ENCODE data around the gene HAUS1.
"Not testable (repeated sequence)": the region's sequence is repeated elsewhere in the genome, so short reads cannot be mapped to it uniquely, and the experiment has no call there.

HAUS1 gene

DNA sequence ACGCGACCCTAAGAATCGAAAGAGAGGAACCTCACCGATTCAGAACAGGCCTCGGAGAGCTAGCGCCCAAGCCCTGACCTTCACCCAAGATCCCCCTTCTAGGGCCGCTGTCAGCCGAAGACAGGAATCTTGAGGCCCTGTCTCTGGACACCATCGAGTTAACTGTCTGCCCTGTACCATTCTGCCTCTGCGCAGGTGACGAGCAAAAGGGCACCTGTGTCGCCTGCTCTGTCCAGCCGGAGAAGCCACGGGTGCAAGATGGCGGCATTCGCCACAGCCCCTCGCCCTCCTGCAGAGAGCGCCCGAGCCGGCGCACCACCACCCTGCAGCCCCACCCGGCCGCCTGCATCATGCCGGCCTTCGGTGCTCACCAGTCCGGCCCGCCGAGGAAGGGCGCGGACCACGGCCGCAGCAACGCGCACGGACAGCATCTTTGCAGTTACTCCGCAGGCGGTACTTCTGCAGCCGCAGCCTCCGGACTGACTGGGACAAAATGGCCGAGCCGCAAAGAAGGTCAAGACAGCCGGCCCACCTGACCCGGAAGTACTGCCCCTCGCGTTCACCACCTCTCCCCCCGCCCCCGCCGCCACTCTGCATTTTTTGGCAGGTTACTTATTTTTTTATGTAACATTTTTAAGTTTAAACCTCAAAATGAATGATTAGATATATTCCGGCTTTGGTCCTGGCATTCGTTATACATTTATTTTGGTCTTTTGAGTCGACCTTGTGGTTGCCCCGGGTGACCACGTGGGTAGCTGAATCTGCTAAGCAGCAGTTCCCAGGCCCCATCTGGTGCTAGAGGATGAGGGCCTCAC, 6.2 kb upstream of the HAUS1 start, which contains the start of gene ATP5F1A:
Gene ATP5F1A, minus strand, starts transcription at position 496 of the 815 bp plus-strand sequence. Its CDS starts 65 bp downstream, at position 431.
- peak; percentile 72 for DNase-seq
- Histone ChIP-seq H3K4me1 (no peaks in the 10 kb centered on the region), H3K9me3 (no peaks in the 10 kb centered on the region), H3K27me3 (no peaks in the 10 kb centered on the region), H3K36me3 (peaks cover 15% of the 10 kb centered on the region), H3K4me3 (ENCODE audit: low read depth, low read length) (peak within 1 kb of the TSS; percentile 89)
- TF ChIP-seq, protein P1, sequence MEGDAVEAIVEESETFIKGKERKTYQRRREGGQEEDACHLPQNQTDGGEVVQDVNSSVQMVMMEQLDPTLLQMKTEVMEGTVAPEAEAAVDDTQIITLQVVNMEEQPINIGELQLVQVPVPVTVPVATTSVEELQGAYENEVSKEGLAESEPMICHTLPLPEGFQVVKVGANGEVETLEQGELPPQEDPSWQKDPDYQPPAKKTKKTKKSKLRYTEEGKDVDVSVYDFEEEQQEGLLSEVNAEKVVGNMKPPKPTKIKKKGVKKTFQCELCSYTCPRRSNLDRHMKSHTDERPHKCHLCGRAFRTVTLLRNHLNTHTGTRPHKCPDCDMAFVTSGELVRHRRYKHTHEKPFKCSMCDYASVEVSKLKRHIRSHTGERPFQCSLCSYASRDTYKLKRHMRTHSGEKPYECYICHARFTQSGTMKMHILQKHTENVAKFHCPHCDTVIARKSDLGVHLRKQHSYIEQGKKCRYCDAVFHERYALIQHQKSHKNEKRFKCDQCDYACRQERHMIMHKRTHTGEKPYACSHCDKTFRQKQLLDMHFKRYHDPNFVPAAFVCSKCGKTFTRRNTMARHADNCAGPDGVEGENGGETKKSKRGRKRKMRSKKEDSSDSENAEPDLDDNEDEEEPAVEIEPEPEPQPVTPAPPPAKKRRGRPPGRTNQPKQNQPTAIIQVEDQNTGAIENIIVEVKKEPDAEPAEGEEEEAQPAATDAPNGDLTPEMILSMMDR (IDR thresholded peaks at IDR 0.05; ENCODE audit: low read depth, low read length) = no peak

DNA sequence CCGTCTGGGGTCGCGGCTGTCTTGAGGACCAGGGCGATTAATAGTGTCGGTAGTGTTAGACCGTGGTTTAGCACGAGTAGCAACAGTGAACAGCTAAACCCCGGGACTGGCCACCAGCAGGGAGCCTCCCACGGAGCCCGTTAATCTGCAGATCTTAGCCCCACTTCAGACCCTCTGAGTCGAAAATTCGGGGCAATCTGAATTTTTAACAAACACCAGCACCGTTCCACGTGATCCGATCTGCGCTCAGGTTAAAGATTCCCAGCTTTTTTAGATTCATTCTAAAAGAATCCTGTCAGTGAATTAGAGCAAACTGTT, 5.6 kb upstream of the HAUS1 start:
- Histone ChIP-seq H3K4me1 (no peaks in the 10 kb centered on the region), H3K4me3 (ENCODE audit: low read depth, low read length) (peak overlapping the region; percentile 89), H3K9me3 (no peaks in the 10 kb centered on the region), H3K36me3 (peaks cover 12% of the 10 kb centered on the region), H3K27me3 (no peaks in the 10 kb centered on the region)
- TF ChIP-seq, protein P1 (IDR thresholded peaks at IDR 0.05; ENCODE audit: low read depth, low read length) = no peak
- DNase-seq = no peak

DNA sequence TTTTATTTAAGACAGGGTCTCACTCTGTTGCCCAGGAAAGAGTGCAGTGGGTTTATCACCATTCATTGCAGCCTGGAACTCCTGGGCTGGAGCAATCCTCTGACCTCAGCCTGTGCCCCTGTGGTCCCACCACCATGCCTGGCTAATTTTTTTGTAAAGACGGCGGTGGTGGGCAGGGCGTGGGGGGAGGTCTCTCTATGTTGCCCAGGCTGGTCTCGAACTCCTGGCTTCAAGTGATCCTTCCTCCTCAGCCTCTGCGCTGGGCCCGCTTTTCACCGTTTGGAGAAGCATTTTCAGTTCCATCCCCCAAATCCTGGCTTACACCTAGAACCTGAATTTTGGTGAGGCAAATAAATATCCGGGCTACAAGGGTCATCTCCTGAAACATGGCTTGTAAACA, 4.7 kb upstream of the HAUS1 start:
- Histone ChIP-seq H3K36me3 (peaks cover 8% of the 10 kb centered on the region), H3K4me1 (no peaks in the 10 kb centered on the region), H3K27me3 (no peaks in the 10 kb centered on the region), H3K9me3 (no peaks in the 10 kb centered on the region), H3K4me3 (ENCODE audit: low read depth, low read length) (no peak overlapping the region)
- TF ChIP-seq, protein P1 (IDR thresholded peaks at IDR 0.05; ENCODE audit: low read depth, low read length) = no peak
- no peak for DNase-seq

- Histone ChIP-seq H3K27me3 (no peaks in the 10 kb centered on the region), H3K36me3 (no peaks in the 10 kb centered on the region), H3K4me1 (no peaks in the 10 kb centered on the region), H3K4me3 (ENCODE audit: low read depth, low read length) (no peak overlapping the region), H3K9me3 (no peaks in the 10 kb centered on the region)
- no peak for DNase-seq
- TF ChIP-seq, protein P1 (IDR thresholded peaks at IDR 0.05; ENCODE audit: low read depth, low read length) = no peak
Measured at GRCh38 chr18:46109386-46109785, 5.2 kb downstream of the HAUS1 start.

DNA sequence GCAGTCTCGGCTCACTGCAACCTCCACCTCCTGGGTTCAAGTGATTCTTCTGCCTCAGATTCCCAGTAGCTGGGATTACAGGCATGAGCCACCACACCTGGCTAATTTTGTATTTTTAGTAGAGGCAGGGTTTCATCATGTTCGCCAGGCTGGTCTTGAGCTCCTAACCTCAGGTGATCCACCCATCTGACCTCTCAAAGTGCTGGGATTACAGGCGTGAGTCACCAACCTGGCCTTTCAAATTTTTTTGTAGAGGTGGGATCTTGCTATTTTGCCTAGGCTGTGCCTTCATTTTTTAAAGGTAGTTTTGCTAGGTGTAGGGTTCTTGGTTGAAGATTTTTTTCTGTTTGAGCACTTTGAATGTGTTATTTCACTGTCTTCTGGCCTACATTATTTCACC, 6.2 kb downstream of the HAUS1 start:
- no peak for DNase-seq
- no peaks in the 10 kb centered on the region for H3K4me1 ChIP-seq
- H3K36me3 ChIP-seq = no peaks in the 10 kb centered on the region
- no peaks in the 10 kb centered on the region for H3K9me3 ChIP-seq
- no peak overlapping the region for H3K4me3 ChIP-seq (ENCODE audit: low read depth, low read length)
- TF ChIP-seq, protein P1 (IDR thresholded peaks at IDR 0.05; ENCODE audit: low read depth, low read length) = no peak
- H3K27me3 ChIP-seq = no peaks in the 10 kb centered on the region

- no peaks in the 10 kb centered on the region for H3K9me3 ChIP-seq
- H3K4me1 ChIP-seq = no peaks in the 10 kb centered on the region
- H3K4me3 ChIP-seq (ENCODE audit: low read depth, low read length) = no peak overlapping the region
- DNase-seq = no peak
- no peaks in the 10 kb centered on the region for H3K27me3 ChIP-seq
- no peaks in the 10 kb centered on the region for H3K36me3 ChIP-seq
- TF ChIP-seq, protein P1 (IDR thresholded peaks at IDR 0.05; ENCODE audit: low read depth, low read length) = no peak
Measured at GRCh38 chr18:46113751-46114150, 9.6 kb downstream of the HAUS1 start.

DNA sequence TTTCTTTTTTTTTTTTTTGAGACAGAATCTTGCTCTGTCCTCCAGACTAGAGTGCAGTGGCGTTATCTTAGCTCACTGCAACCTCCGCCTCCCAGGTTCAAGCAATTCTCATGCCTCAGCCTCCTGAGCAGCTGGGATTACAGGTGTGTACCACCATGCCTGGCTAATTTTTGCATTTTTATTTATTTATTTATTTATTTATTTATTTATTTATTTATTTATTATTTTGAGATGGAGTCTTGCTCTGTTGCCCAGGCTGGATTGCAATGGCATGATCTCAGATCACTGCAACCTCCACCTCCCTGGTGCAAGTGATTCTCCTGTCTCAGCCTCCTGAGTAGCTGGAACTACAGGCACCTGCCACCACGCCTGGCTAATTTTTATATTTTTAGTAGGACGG, 22.4 kb downstream of the HAUS1 start:
- not testable (repeated sequence) for H3K9me3 ChIP-seq; DNase-seq; H3K4me3 ChIP-seq (ENCODE audit: low read depth, low read length); H3K27me3 ChIP-seq; H3K36me3 ChIP-seq; H3K4me1 ChIP-seq

All from BE2C (cell line).